ENCODE results near the gene SLC4A2. TPM values are rescaled to one million over a fixed set of nuclear protein-coding genes. Genes with fewer than 3 reads are reported as not detected.

Gene SLC4A2
- total RNA-seq, 1 donor from 2014 or later, result 99.4 TPM

GRCh38 chr7:151069841-151070573 is 10.6 kb downstream of the SLC4A2 start:
- Mint-ChIP-seq H3K27ac (ENCODE audit: unreplicated experiment) (no peak overlapping the region), H3K27me3 (ENCODE audit: unreplicated experiment) (peaks cover 2% of the 10 kb centered on the region), H3K4me3 (ENCODE audit: unreplicated experiment) (no peak overlapping the region), H3K9me3 (ENCODE audit: unreplicated experiment) (peaks cover 4% of the 10 kb centered on the region), H3K4me1 (ENCODE audit: low read depth, unreplicated experiment) (no peaks in the 10 kb centered on the region), H3K36me3 (ENCODE audit: unreplicated experiment) (peaks cover 4% of the 10 kb centered on the region)
- TF ChIP-seq CTCF (IDR thresholded peaks at IDR 0.05; ENCODE audit: partially characterized antibody, unreplicated experiment), result no peak
- DNase-seq, result no peak

- no peak for TF ChIP-seq CTCF (IDR thresholded peaks at IDR 0.05; ENCODE audit: partially characterized antibody, unreplicated experiment)
- Mint-ChIP-seq H3K27ac (ENCODE audit: unreplicated experiment) (no peak overlapping the region), H3K9me3 (ENCODE audit: unreplicated experiment) (peaks cover 4% of the 10 kb centered on the region), H3K4me3 (ENCODE audit: unreplicated experiment) (no peak overlapping the region), H3K36me3 (ENCODE audit: unreplicated experiment) (peaks cover 4% of the 10 kb centered on the region), H3K27me3 (ENCODE audit: unreplicated experiment) (peaks cover 2% of the 10 kb centered on the region), H3K4me1 (ENCODE audit: low read depth, unreplicated experiment) (no peaks in the 10 kb centered on the region)
- DNase-seq, result no peak
Observed at GRCh38 chr7:151070574-151070960, 11.2 kb downstream of the SLC4A2 start.

- Mint-ChIP-seq H3K27me3 (ENCODE audit: unreplicated experiment) (peaks cover 2% of the 10 kb centered on the region), H3K9me3 (ENCODE audit: unreplicated experiment) (peaks cover 4% of the 10 kb centered on the region)
- TF ChIP-seq CTCF (IDR thresholded peaks at IDR 0.05; ENCODE audit: partially characterized antibody, unreplicated experiment), result no peak
Observed at GRCh38 chr7:151071032-151071866, 11.9 kb downstream of the SLC4A2 start.

DNA sequence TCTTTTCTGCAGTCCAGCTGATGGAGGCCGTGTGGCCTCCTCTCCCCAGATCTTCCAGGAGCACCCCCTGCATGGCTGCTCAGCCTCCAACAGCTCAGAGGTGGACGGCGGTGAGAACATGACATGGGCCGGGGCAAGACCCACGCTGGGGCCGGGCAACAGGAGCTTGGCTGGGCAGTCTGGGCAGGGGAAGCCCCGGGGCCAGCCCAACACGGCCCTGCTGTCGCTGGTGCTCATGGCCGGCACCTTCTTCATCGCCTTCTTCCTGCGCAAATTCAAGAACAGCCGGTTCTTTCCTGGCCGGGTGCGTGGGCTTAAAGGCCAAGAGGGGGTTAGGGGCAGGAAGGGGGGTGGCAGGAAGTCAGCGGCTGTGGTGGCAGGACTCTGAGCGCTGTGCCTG is 14.6 kb downstream of the SLC4A2 start:
- no peak for TF ChIP-seq CTCF (IDR thresholded peaks at IDR 0.05; ENCODE audit: partially characterized antibody, unreplicated experiment)
- peaks cover 4% of the 10 kb centered on the region for H3K36me3 Mint-ChIP-seq (ENCODE audit: unreplicated experiment)

More at GRCh38 chr7:151071032-151071866, 11.9 kb downstream of the SLC4A2 start:
- Mint-ChIP-seq H3K4me3 (ENCODE audit: unreplicated experiment) (no peak overlapping the region), H3K4me1 (ENCODE audit: low read depth, unreplicated experiment) (peaks cover 3% of the 10 kb centered on the region), H3K27ac (ENCODE audit: unreplicated experiment) (no peak overlapping the region), H3K36me3 (ENCODE audit: unreplicated experiment) (peaks cover 4% of the 10 kb centered on the region)
- no peak for DNase-seq

More for the DNA sequence above, 14.6 kb downstream of the SLC4A2 start:
- H3K4me1 Mint-ChIP-seq (ENCODE audit: low read depth, unreplicated experiment), result peaks cover 10% of the 10 kb centered on the region
- DNase-seq, result no peak
- H3K4me3 Mint-ChIP-seq (ENCODE audit: unreplicated experiment), result no peak overlapping the region
- peaks cover 4% of the 10 kb centered on the region for H3K9me3 Mint-ChIP-seq (ENCODE audit: unreplicated experiment)
- H3K27ac Mint-ChIP-seq (ENCODE audit: unreplicated experiment), result no peak overlapping the region
- peaks cover 7% of the 10 kb centered on the region for H3K27me3 Mint-ChIP-seq (ENCODE audit: unreplicated experiment)

Data from glutamatergic neuron (in vitro differentiated cells).